ENCODE data around the gene DVL1.

Gene DVL1

GRCh38 chr1:1357871-1358432 is 8.7 kb upstream of the DVL1 start:
- Histone ChIP-seq H3K4me1 (ENCODE audit: control insufficient read depth in 5 of 5, insufficient read depth in 5 of 5, low read length in 5 of 5) (peaks cover 3 to 79% (median 76%) of the 10 kb centered on the region in 5 donors), H3K36me3 (ENCODE audit: control insufficient read depth in 5 of 5, insufficient read depth in 5 of 5, low read length in 5 of 5) (peaks cover 0 to 14% (median 14%) of the 10 kb centered on the region in 5 donors), H3K4me3 (ENCODE audit: low read depth in 1 of 5, low read length in 5 of 5) (peak overlapping the region; percentile 56 to 84 (median 75)), H3K9me3 (ENCODE audit: control insufficient read depth in 5 of 5, low read length in 5 of 5) (no peaks in the 10 kb centered on the region), H3K27ac (ENCODE audit: low read depth, low read length) (peak overlapping the region; percentile 84), H3K27me3 (ENCODE audit: control insufficient read depth in 5 of 5, insufficient read depth in 4 of 5, low read length in 5 of 5) (peaks cover 0 to 16% (median 0%) of the 10 kb centered on the region in 5 donors), H3K9ac (ENCODE audit: low read length in 5 of 5) (peak overlapping the region; percentile 48 to 84 (median 74))

- peak overlapping the region in 4 of 5 donors; percentile 56 to 78 (median 73) for H3K4me3 ChIP-seq (ENCODE audit: low read depth in 1 of 5, low read length in 5 of 5)
- H3K9ac ChIP-seq (ENCODE audit: low read length in 5 of 5) = peak overlapping the region in 4 of 5 donors; percentile 70 to 84 (median 78)
- peak overlapping the region; percentile 84 for H3K27ac ChIP-seq (ENCODE audit: low read depth, low read length)
- peaks cover 0 to 18% (median 15%) of the 10 kb centered on the region in 5 donors for H3K36me3 ChIP-seq (ENCODE audit: control insufficient read depth in 5 of 5, insufficient read depth in 5 of 5, low read length in 5 of 5)
- peaks cover 10 to 85% (median 81%) of the 10 kb centered on the region in 5 donors for H3K4me1 ChIP-seq (ENCODE audit: control insufficient read depth in 5 of 5, insufficient read depth in 5 of 5, low read length in 5 of 5)
- H3K27me3 ChIP-seq (ENCODE audit: control insufficient read depth in 5 of 5, insufficient read depth in 4 of 5, low read length in 5 of 5) = peaks cover 0 to 16% (median 0%) of the 10 kb centered on the region in 5 donors
- no peaks in the 10 kb centered on the region for H3K9me3 ChIP-seq (ENCODE audit: control insufficient read depth in 5 of 5, low read length in 5 of 5)
These were observed 7.7 kb upstream of the DVL1 start for GRCh38 chr1:1356796-1357401.

GRCh38 chr1:1356166-1356795 is 7.1 kb upstream of the DVL1 start:
- peak overlapping the region in 4 of 5 donors; percentile 56 to 78 (median 73) for H3K4me3 ChIP-seq (ENCODE audit: low read depth in 1 of 5, low read length in 5 of 5)
- peaks cover 0 to 18% (median 15%) of the 10 kb centered on the region in 5 donors for H3K36me3 ChIP-seq (ENCODE audit: control insufficient read depth in 5 of 5, insufficient read depth in 5 of 5, low read length in 5 of 5)
- no peak overlapping the region for H3K9ac ChIP-seq (ENCODE audit: low read length in 5 of 5)
- no peaks in the 10 kb centered on the region for H3K9me3 ChIP-seq (ENCODE audit: control insufficient read depth in 5 of 5, low read length in 5 of 5)
- peak overlapping the region; percentile 84 for H3K27ac ChIP-seq (ENCODE audit: low read depth, low read length)
- H3K27me3 ChIP-seq (ENCODE audit: control insufficient read depth in 5 of 5, insufficient read depth in 4 of 5, low read length in 5 of 5) = peaks cover 0 to 16% (median 0%) of the 10 kb centered on the region in 5 donors
- peaks cover 10 to 85% (median 81%) of the 10 kb centered on the region in 5 donors for H3K4me1 ChIP-seq (ENCODE audit: control insufficient read depth in 5 of 5, insufficient read depth in 5 of 5, low read length in 5 of 5)

- Histone ChIP-seq H3K27me3 (ENCODE audit: control insufficient read depth in 5 of 5, insufficient read depth in 4 of 5, low read length in 5 of 5) (peaks cover 0 to 16% (median 0%) of the 10 kb centered on the region in 5 donors), H3K4me1 (ENCODE audit: control insufficient read depth in 5 of 5, insufficient read depth in 5 of 5, low read length in 5 of 5) (peaks cover 8 to 76% (median 73%) of the 10 kb centered on the region in 5 donors)
These were observed 6.2 kb upstream of the DVL1 start for GRCh38 chr1:1355416-1355815.

GRCh38 chr1:1354271-1355247 is 5.3 kb upstream of the DVL1 start:
- Histone ChIP-seq H3K9me3 (ENCODE audit: control insufficient read depth in 5 of 5, low read length in 5 of 5) (no peaks in the 10 kb centered on the region), H3K36me3 (ENCODE audit: control insufficient read depth in 5 of 5, insufficient read depth in 5 of 5, low read length in 5 of 5) (peaks cover 0 to 18% (median 15%) of the 10 kb centered on the region in 5 donors), H3K27ac (ENCODE audit: low read depth, low read length) (no peak overlapping the region), H3K9ac (ENCODE audit: low read length in 5 of 5) (no peak overlapping the region), H3K4me3 (ENCODE audit: low read depth in 1 of 5, low read length in 5 of 5) (no peak overlapping the region), H3K4me1 (ENCODE audit: control insufficient read depth in 5 of 5, insufficient read depth in 5 of 5, low read length in 5 of 5) (peaks cover 8 to 68% (median 64%) of the 10 kb centered on the region in 5 donors), H3K27me3 (ENCODE audit: control insufficient read depth in 5 of 5, insufficient read depth in 4 of 5, low read length in 5 of 5) (peaks cover 0 to 16% (median 0%) of the 10 kb centered on the region in 5 donors)

More at GRCh38 chr1:1355416-1355815, 6.2 kb upstream of the DVL1 start:
- Histone ChIP-seq H3K9me3 (ENCODE audit: control insufficient read depth in 5 of 5, low read length in 5 of 5) (no peaks in the 10 kb centered on the region), H3K27ac (ENCODE audit: low read depth, low read length) (no peak overlapping the region), H3K36me3 (ENCODE audit: control insufficient read depth in 5 of 5, insufficient read depth in 5 of 5, low read length in 5 of 5) (peaks cover 0 to 18% (median 15%) of the 10 kb centered on the region in 5 donors), H3K9ac (ENCODE audit: low read length in 5 of 5) (no peak overlapping the region), H3K4me3 (ENCODE audit: low read depth in 1 of 5, low read length in 5 of 5) (no peak overlapping the region)

- Histone ChIP-seq H3K4me1 (ENCODE audit: control insufficient read depth in 5 of 5, insufficient read depth in 5 of 5, low read length in 5 of 5) (peaks cover 8 to 61% (median 54%) of the 10 kb centered on the region in 5 donors), H3K36me3 (ENCODE audit: control insufficient read depth in 5 of 5, insufficient read depth in 5 of 5, low read length in 5 of 5) (peaks cover 0 to 18% (median 15%) of the 10 kb centered on the region in 5 donors), H3K9ac (ENCODE audit: low read length in 5 of 5) (no peak overlapping the region), H3K9me3 (ENCODE audit: control insufficient read depth in 5 of 5, low read length in 5 of 5) (no peaks in the 10 kb centered on the region), H3K27me3 (ENCODE audit: control insufficient read depth in 5 of 5, insufficient read depth in 4 of 5, low read length in 5 of 5) (peaks cover 0 to 11% (median 0%) of the 10 kb centered on the region in 5 donors), H3K27ac (ENCODE audit: low read depth, low read length) (no peak overlapping the region), H3K4me3 (ENCODE audit: low read depth in 1 of 5, low read length in 5 of 5) (no peak overlapping the region)
These were observed 4.4 kb upstream of the DVL1 start for GRCh38 chr1:1353389-1354151.

GRCh38 chr1:1352786-1353388 is 3.7 kb upstream of the DVL1 start:
- Histone ChIP-seq H3K36me3 (ENCODE audit: control insufficient read depth in 5 of 5, insufficient read depth in 5 of 5, low read length in 5 of 5) (peaks cover 0 to 18% (median 15%) of the 10 kb centered on the region in 5 donors), H3K4me3 (ENCODE audit: low read depth in 1 of 5, low read length in 5 of 5) (peak overlapping the region in 1 of 5 donors; percentile 29), H3K27ac (ENCODE audit: low read depth, low read length) (no peak overlapping the region), H3K4me1 (ENCODE audit: control insufficient read depth in 5 of 5, insufficient read depth in 5 of 5, low read length in 5 of 5) (peaks cover 8 to 61% (median 54%) of the 10 kb centered on the region in 5 donors), H3K9me3 (ENCODE audit: control insufficient read depth in 5 of 5, low read length in 5 of 5) (no peaks in the 10 kb centered on the region), H3K27me3 (ENCODE audit: control insufficient read depth in 5 of 5, insufficient read depth in 4 of 5, low read length in 5 of 5) (peaks cover 0 to 11% (median 0%) of the 10 kb centered on the region in 5 donors), H3K9ac (ENCODE audit: low read length in 5 of 5) (peak overlapping the region in 1 of 5 donors; percentile 41)

- peaks cover 8 to 62% (median 57%) of the 10 kb centered on the region in 5 donors for H3K4me1 ChIP-seq (ENCODE audit: control insufficient read depth in 5 of 5, insufficient read depth in 5 of 5, low read length in 5 of 5)
- peaks cover 0 to 18% (median 15%) of the 10 kb centered on the region in 5 donors for H3K36me3 ChIP-seq (ENCODE audit: control insufficient read depth in 5 of 5, insufficient read depth in 5 of 5, low read length in 5 of 5)
- no peak overlapping the region for H3K27ac ChIP-seq (ENCODE audit: low read depth, low read length)
- H3K9ac ChIP-seq (ENCODE audit: low read length in 5 of 5) = no peak overlapping the region
- H3K27me3 ChIP-seq (ENCODE audit: control insufficient read depth in 5 of 5, insufficient read depth in 4 of 5, low read length in 5 of 5) = peaks cover 0 to 11% (median 0%) of the 10 kb centered on the region in 5 donors
- peak overlapping the region in 1 of 5 donors; percentile 2 for H3K4me3 ChIP-seq (ENCODE audit: low read depth in 1 of 5, low read length in 5 of 5)
- no peaks in the 10 kb centered on the region for H3K9me3 ChIP-seq (ENCODE audit: control insufficient read depth in 5 of 5, low read length in 5 of 5)
These were observed 2.6 kb upstream of the DVL1 start for GRCh38 chr1:1351511-1352427.

Data from subcutaneous abdominal adipose tissue (tissue), 5 donors.